ENCODE measurements around the gene ZNF423.
"Not testable (repeated sequence)": the region's sequence is repeated elsewhere in the genome, so short reads cannot be mapped to it uniquely, and the experiment has no call there.

ZNF423 gene

GRCh38 chr16:49682577-49683165, 173.2 kb downstream of the ZNF423 start:
- TF ChIP-seq, protein P1, sequence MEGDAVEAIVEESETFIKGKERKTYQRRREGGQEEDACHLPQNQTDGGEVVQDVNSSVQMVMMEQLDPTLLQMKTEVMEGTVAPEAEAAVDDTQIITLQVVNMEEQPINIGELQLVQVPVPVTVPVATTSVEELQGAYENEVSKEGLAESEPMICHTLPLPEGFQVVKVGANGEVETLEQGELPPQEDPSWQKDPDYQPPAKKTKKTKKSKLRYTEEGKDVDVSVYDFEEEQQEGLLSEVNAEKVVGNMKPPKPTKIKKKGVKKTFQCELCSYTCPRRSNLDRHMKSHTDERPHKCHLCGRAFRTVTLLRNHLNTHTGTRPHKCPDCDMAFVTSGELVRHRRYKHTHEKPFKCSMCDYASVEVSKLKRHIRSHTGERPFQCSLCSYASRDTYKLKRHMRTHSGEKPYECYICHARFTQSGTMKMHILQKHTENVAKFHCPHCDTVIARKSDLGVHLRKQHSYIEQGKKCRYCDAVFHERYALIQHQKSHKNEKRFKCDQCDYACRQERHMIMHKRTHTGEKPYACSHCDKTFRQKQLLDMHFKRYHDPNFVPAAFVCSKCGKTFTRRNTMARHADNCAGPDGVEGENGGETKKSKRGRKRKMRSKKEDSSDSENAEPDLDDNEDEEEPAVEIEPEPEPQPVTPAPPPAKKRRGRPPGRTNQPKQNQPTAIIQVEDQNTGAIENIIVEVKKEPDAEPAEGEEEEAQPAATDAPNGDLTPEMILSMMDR (IDR thresholded peaks at IDR 0.05; ENCODE audit: low read depth, low read length): no peak
- DNase-seq (ENCODE audit: extremely low read depth, low read depth): no peak

- no peak for DNase-seq (ENCODE audit: extremely low read depth, low read depth)
- TF ChIP-seq, protein P1 (IDR thresholded peaks at IDR 0.05; ENCODE audit: low read depth, low read length): no peak
Measured at GRCh38 chr16:49681217-49681883, 174.6 kb downstream of the ZNF423 start.

GRCh38 chr16:49679095-49679494, 176.8 kb downstream of the ZNF423 start:
- TF ChIP-seq, protein P1 (IDR thresholded peaks at IDR 0.05; ENCODE audit: low read depth, low read length): no peak
- no peak for DNase-seq (ENCODE audit: extremely low read depth, low read depth)

- DNase-seq (ENCODE audit: extremely low read depth, low read depth): not testable (repeated sequence)
Measured at GRCh38 chr16:49677661-49678060, 178.3 kb downstream of the ZNF423 start.

GRCh38 chr16:49675413-49675812, 180.5 kb downstream of the ZNF423 start:
- TF ChIP-seq, protein P1 (IDR thresholded peaks at IDR 0.05; ENCODE audit: low read depth, low read length): no peak
- DNase-seq (ENCODE audit: extremely low read depth, low read depth): no peak

GRCh38 chr16:49674990-49675389, 180.9 kb downstream of the ZNF423 start:
- no peak for DNase-seq (ENCODE audit: extremely low read depth, low read depth)
- TF ChIP-seq, protein P1 (IDR thresholded peaks at IDR 0.05; ENCODE audit: low read depth, low read length): no peak

DNA sequence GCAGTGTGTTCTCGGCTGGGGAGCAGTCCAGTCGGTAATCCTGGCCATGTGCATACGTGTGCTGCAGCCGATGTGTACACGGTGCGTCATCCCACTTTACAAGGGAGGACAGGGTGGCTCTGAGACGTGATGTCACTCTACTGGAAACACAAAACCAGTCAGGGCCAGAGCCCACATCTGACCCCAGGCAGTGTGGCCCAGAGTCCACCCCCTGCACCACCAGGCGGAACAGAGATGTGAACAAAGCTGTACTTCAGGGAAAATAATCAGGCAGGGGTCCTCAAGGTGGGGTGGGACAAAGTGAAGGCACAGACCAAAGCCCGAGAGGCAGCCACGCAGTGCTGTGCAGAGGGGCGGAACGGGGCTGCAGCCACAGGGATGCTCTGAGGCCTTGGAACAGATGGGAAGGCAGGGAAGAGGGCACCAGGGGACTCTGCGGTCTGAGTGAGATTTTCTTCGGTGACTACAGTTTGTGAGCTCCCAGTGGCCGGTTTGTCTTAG, 181.5 kb downstream of the ZNF423 start:
- DNase-seq (ENCODE audit: extremely low read depth, low read depth): no peak
- TF ChIP-seq, protein P1 (IDR thresholded peaks at IDR 0.05; ENCODE audit: low read depth, low read length): no peak

Measured in AG09319 (cell line).